Tibial nerve (tissue), 4 donors: ENCODE results near the gene RNF111. TPM values are rescaled to one million over a fixed set of nuclear protein-coding genes. Genes with fewer than 3 reads are reported as not detected.

Source experiments
- DNase-seq, 2 donors: peaks; one replicate each; pipeline ENCODE4 v3.0.0-alpha.2; 2019; ENCODE audit warnings: low spot score in 2 of 2
- H3K27ac ChIP-seq, 4 donors: fragments of 200-600 bp; sonication (generic) in 3 of 4; one replicate each; pipeline ENCODE4 v1.5.1; 2017 to 2019; ENCODE audit warnings: mild to moderate bottlenecking in 1 of 4
- H3K27me3 ChIP-seq, 2 donors: fragments of 200-600 bp; sonication (generic) in 1 of 2; one replicate each; pipeline versions ENCODE4 v1.5.1 to v1.6.0; 2017 to 2019
- H3K36me3 ChIP-seq, 3 donors: fragments of 200-600 bp; sonication (generic); one replicate each; pipeline ENCODE4 v1.5.1; 2018 to 2019
- H3K4me1 ChIP-seq, 4 donors: fragments of 200-600 bp; sonication (generic) in 3 of 4; one replicate each; pipeline ENCODE4 v1.5.1; 2017 to 2019
- H3K4me3 ChIP-seq, 4 donors: fragments of 200-600 bp; sonication (generic) in 3 of 4; one replicate each; pipeline ENCODE4 v1.5.1; 2017 to 2019; ENCODE audit warnings: mild to moderate bottlenecking in 1 of 4, moderate library complexity in 1 of 4
- H3K9me3 ChIP-seq, 4 donors: fragments of 200-600 bp; sonication (generic) in 3 of 4; one replicate each; pipeline ENCODE4 v1.5.1; 2017 to 2019
- EP300 ChIP-seq, 2 donors: sonication (generic); formaldehyde crosslinking; IDR thresholded peaks; one replicate each; pipeline ENCODE4 v1.6.1; 2017; ENCODE audit warnings: antibody characterized with exemption in 2 of 2, mild to moderate bottlenecking in 1 of 2
- POLR2A ChIP-seq, 2 donors: fragments of 450-650 bp; IDR thresholded peaks; one replicate each; pipeline ENCODE4 v1.6.1; 2017; ENCODE audit warnings: antibody characterized with exemption in 2 of 2, mild to moderate bottlenecking in 2 of 2, moderate library complexity in 2 of 2
- WGBS, 2 donors: methylation state at CpG; one replicate each; pipeline ENCODE4 v1.1.5; 2018; 5-methylcytosine and 5-hydroxymethylcytosine counted together
- total RNA-seq, 4 donors: library from RNA; depleted of rRNA; stranded (reverse); fragments of >200 nt; gene quantifications; one replicate each; pipeline ENCODE4 v1.1.0, GENCODE V29; 2016
- TF ChIP-seq, protein P1 (sequence below), 5 experiments: fragments of 200-600 bp in 3 of 5; fragments of 450-650 bp in 2 of 5; sonication (generic) in 3 of 5; IDR thresholded peaks; one replicate each; pipeline ENCODE4 v1.5.1; 2016 to 2019; ENCODE audit warnings: antibody characterized with exemption in 5 of 5, mild to moderate bottlenecking in 3 of 5, moderate library complexity in 2 of 5

The RNF111 gene
- total RNA-seq, 4 donors from 2014 or later = 18.8 to 30.3 (median 20.6) TPM

DNA sequence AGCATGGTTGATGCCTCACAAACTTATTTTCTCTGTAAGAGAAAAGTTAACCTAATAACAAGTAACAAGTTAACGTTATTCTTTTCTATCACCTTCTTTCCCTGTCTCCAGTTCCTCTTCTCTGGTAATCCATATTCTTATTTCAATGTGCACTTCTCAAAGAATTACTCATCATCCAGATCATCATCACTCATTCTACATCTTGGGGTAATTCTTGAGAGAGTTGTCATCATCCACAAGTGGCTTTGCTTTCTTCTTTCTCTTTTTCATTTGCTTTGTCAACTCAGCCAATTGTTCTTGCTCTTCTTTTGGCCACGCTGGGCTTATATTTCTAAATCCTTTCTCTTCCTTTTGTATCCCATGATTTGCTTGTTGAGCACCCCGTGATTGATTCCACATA lies 20.8 kb upstream of the RNF111 start:
- Histone ChIP-seq H3K27me3 (no peaks in the 10 kb centered on the region), H3K36me3 (no peaks in the 10 kb centered on the region), H3K4me3 (no peak overlapping the region), H3K4me1 (no peaks in the 10 kb centered on the region), H3K9me3 (no peaks in the 10 kb centered on the region), H3K27ac (no peak overlapping the region)
- DNase-seq = no peak
- WGBS, 2 donors = 86 to 88% methylated on average over 3 of the region's 3 CpGs
- TF ChIP-seq POLR2A (IDR thresholded peaks at IDR 0.05) (no peak), EP300 (IDR thresholded peaks at IDR 0.05) (no peak)
- TF ChIP-seq, protein P1, sequence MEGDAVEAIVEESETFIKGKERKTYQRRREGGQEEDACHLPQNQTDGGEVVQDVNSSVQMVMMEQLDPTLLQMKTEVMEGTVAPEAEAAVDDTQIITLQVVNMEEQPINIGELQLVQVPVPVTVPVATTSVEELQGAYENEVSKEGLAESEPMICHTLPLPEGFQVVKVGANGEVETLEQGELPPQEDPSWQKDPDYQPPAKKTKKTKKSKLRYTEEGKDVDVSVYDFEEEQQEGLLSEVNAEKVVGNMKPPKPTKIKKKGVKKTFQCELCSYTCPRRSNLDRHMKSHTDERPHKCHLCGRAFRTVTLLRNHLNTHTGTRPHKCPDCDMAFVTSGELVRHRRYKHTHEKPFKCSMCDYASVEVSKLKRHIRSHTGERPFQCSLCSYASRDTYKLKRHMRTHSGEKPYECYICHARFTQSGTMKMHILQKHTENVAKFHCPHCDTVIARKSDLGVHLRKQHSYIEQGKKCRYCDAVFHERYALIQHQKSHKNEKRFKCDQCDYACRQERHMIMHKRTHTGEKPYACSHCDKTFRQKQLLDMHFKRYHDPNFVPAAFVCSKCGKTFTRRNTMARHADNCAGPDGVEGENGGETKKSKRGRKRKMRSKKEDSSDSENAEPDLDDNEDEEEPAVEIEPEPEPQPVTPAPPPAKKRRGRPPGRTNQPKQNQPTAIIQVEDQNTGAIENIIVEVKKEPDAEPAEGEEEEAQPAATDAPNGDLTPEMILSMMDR (IDR thresholded peaks at IDR 0.05) = no peak

DNA sequence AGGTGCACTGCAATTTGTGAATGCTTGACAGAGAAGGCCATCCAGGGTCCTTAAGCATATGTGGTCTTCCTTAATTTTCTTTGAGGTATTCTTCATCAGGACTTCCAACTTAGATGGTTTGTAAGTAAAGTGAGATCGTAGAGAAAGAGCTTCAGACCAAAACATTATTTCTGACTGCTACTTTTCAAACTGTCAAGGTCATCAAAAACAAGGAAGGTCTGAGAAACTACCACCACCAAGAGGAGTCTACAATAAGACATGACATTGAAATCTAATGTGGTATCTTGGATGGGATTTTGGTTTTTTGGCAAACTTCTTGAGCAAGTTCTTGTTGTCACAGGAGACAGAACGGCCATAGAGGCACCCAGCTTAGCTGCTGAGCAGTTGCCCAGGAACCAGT lies 20.0 kb upstream of the RNF111 start:
- Histone ChIP-seq H3K4me1 (no peaks in the 10 kb centered on the region), H3K36me3 (no peaks in the 10 kb centered on the region), H3K4me3 (no peak overlapping the region), H3K27me3 (no peaks in the 10 kb centered on the region), H3K9me3 (no peaks in the 10 kb centered on the region), H3K27ac (no peak overlapping the region)
- TF ChIP-seq, protein P1 (IDR thresholded peaks at IDR 0.05) = no peak
- no peak for TF ChIP-seq EP300 (IDR thresholded peaks at IDR 0.05)
- TF ChIP-seq POLR2A (IDR thresholded peaks at IDR 0.05) = no peak
- 87 to 89% methylated on average over 2 of the region's 2 CpGs for WGBS, 2 donors
- DNase-seq = no peak

DNA sequence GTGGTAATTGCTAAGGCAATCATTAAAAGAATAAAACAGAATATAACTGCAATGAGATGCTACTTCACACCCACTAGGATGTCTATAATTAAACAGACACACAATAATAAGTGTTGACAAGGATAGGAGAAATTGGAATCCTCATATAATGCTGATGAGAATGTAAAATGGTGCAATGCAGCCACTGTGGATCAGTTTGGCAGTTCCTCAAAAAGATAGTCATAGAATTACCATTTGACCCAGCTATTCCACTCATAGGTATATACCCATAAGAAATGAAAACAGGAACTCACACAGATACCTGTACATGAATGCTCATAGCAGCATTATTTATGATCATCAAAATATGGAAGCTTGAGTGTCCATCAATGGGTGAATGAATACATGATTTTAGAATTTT lies 9.6 kb upstream of the RNF111 start:
- Histone ChIP-seq H3K27me3 (no peaks in the 10 kb centered on the region), H3K27ac (no peak overlapping the region), H3K36me3 (no peaks in the 10 kb centered on the region), H3K4me3 (no peak overlapping the region), H3K9me3 (no peaks in the 10 kb centered on the region), H3K4me1 (peaks cover 0 to 18% (median 6%) of the 10 kb centered on the region in 4 donors)
- no peak for DNase-seq
- TF ChIP-seq EP300 (IDR thresholded peaks at IDR 0.05) (no peak), POLR2A (IDR thresholded peaks at IDR 0.05) (no peak)
- TF ChIP-seq, protein P1 (IDR thresholded peaks at IDR 0.05) = no peak

DNA sequence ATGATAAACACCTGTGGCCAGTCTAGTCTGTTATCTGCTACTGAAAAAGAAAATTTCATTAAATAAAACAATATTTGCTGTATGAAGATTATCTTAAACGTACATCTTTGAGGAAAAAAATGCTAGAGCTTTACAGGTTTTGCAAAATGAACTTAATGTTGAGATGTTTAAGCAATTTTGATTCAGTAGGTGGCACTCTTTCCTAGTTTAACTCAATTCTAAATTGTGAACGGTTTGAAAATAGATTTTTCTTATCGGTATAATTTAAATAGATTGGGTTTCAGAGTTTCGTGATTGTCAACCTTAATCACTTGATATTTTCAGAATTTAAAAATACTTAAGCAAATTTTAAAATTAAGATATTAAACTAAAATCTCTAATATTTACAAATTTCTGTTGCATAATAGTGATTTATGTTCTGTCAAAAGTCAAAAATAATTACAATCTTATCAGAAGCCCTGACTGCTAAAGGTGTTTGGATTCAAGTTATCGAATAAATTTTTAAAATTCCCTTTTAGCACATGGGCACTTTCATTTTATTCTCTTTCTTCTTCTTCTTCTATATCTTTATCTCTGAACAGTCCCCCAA lies 7.0 kb upstream of the RNF111 start:
- Histone ChIP-seq H3K27me3 (no peaks in the 10 kb centered on the region), H3K9me3 (no peaks in the 10 kb centered on the region), H3K36me3 (no peaks in the 10 kb centered on the region), H3K27ac (no peak overlapping the region), H3K4me3 (no peak overlapping the region), H3K4me1 (peaks cover 0 to 21% (median 6%) of the 10 kb centered on the region in 4 donors)
- WGBS, 2 donors = 8 to 9% methylated on average over 5 of the region's 5 CpGs
- no peak for DNase-seq
- TF ChIP-seq, protein P1 (IDR thresholded peaks at IDR 0.05) = peak; percentile 28 to 52 (median 40)
- TF ChIP-seq EP300 (IDR thresholded peaks at IDR 0.05) = no peak

DNA sequence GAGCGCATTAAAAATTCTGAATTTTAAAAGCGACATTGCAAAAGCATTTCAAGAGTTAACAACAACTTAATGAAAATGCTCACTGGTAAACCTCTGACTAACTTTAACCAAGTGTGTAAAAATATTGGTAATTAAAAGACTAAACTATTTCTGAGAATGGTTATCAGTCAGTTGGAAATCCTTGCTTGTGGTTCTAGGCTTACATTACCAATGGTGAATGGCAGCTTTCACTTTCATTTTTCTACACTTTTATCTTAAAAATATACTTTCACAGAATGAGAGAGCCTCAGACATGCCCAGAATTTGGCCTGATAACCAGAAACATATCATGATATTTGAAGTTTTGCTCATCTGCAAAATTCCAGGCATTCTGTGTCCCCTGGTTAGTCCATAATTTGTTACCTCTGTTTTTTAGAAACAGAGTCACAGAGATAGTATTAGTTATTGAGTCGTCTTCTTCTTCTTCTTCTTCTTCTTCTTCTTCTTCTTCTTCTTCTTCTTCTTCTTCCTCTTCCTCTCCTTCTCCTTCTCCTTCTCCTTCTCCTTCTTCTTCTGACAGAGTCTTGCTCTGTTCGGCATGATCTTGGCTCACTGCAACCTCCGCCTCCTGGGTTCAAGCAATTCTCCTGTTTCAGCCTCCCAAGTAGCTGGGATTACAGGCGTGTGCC lies 5.5 kb upstream of the RNF111 start:
- Histone ChIP-seq H3K4me1 (peaks cover 0 to 26% (median 7%) of the 10 kb centered on the region in 4 donors), H3K27me3 (no peaks in the 10 kb centered on the region), H3K36me3 (no peaks in the 10 kb centered on the region), H3K9me3 (no peaks in the 10 kb centered on the region), H3K4me3 (peak overlapping the region in 1 of 4 donors; percentile 3), H3K27ac (peak overlapping the region in 1 of 4 donors; percentile 43)
- DNase-seq = no peak
- 75 to 83% methylated on average over 5 to 6 of the region's 6 CpGs for WGBS, 2 donors
- TF ChIP-seq, protein P1 (IDR thresholded peaks at IDR 0.05) = no peak
